ENCODE measurements around the gene CNGA3.

CNGA3 gene

DNA sequence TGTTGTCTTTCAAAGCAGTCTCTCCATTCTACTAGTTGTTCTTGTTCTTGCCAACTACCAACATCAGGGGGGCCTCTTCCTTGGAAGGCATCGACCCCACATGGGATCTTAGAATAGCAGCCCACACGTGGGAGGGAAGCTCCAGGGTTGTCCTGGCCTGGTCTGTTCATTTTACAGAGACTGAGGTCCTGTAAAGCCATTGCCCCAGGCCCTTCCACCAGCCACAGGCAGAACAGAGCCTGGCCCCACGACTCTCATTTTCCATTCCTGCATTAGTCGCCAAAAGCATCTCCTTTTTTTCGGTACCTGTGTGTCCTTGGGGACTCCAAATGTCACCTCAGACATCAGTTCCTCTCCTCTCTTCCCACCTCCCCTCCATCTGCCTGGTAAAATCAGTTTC, 28.0 kb downstream of the CNGA3 start:
- H3K9me3 ChIP-seq (ENCODE audit: severe bottlenecking) = no peaks in the 10 kb centered on the region
- peaks cover 7% of the 10 kb centered on the region for H3K36me3 ChIP-seq
- no peaks in the 10 kb centered on the region for H3K27me3 ChIP-seq (ENCODE audit: insufficient read depth, low read depth, severe bottlenecking)
- H3K4me3 ChIP-seq (ENCODE audit: low read depth, low read length) = no peak overlapping the region
- no peak for TF ChIP-seq CTCF (IDR thresholded peaks at IDR 0.05; ENCODE audit: low read depth, low read length)
- DNase-seq = no peak
- H3K27ac ChIP-seq = no peak overlapping the region

DNA sequence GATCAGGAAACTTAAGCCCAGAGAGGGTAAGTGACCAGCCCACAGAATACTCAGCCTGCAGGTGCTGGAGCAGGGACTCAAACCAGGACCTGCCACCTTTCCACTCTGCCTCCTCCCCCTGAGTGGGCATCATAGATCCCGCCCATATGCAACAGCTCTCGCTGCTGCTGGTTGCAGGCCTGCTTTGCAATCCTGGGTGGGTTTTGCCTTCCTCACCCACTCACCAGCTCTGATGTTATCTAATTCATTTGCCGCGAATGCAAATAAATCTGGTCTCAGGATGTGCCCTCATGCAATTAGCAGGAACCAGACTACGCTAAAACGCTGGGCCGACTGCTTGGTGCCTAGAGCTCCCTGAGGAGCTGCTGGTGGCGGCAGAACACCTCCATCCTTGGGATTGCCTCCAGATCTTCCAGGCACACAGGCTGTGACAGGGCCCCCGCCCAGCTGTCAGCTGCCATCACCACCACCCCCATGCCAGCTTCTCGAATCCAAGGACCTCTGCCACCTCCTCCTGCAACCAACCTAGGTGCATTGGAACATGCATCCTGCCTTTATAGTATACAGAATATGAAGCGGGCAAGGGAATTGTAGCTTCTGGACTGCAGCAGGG, 28.8 kb downstream of the CNGA3 start:
- Histone ChIP-seq H3K4me3 (ENCODE audit: low read depth, low read length) (no peak overlapping the region), H3K27ac (no peak overlapping the region), H3K36me3 (peaks cover 7% of the 10 kb centered on the region), H3K27me3 (ENCODE audit: insufficient read depth, low read depth, severe bottlenecking) (no peaks in the 10 kb centered on the region), H3K9me3 (ENCODE audit: severe bottlenecking) (no peaks in the 10 kb centered on the region)
- DNase-seq = no peak
- no peak for TF ChIP-seq CTCF (IDR thresholded peaks at IDR 0.05; ENCODE audit: low read depth, low read length)

DNA sequence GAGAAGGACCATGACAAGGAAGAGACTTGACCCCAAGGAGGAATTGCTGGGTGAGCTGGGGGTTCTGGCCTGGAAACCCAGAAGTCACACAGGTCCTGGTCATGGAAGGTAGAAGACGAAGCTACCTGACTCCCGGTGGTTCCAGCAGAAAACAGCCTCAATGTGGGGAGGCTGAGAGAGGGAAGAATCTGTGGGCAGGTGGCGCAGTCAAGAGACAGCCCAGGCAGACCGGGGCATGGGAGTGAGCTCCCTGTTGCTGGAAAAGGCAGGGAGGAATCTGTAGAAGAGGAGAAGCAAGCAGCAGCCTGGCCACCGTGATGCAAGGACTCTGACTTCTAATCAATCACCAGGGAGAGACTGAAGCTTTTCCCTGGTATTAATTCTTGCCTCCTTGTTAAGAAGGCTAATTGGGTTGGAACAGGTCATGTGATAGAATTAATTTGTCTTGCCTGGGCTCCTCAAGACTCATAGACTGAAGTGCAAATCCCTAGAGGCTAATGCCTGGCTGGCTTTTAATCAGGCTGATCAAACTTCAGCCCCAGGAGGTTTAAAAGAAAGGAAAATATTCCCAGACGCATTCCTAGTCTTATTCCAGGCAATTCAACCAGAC, 30.1 kb downstream of the CNGA3 start:
- Histone ChIP-seq H3K4me3 (ENCODE audit: low read depth, low read length) (no peak overlapping the region; the same call in 1 of the 2 replicates), H3K9me3 (ENCODE audit: severe bottlenecking) (no peaks in the 10 kb centered on the region), H3K27ac (peak overlapping the region; percentile 72), H3K36me3 (no peaks in the 10 kb centered on the region; the same call in none of the 2 replicates), H3K27me3 (ENCODE audit: insufficient read depth, low read depth, severe bottlenecking) (no peaks in the 10 kb centered on the region)
- TF ChIP-seq CTCF (IDR thresholded peaks at IDR 0.05; ENCODE audit: low read depth, low read length) = no peak
- peak; percentile 61 for DNase-seq

- peak overlapping the region; percentile 52 for H3K27ac ChIP-seq
- no peak for TF ChIP-seq CTCF (IDR thresholded peaks at IDR 0.05; ENCODE audit: low read depth, low read length)
- no peaks in the 10 kb centered on the region for H3K27me3 ChIP-seq (ENCODE audit: insufficient read depth, low read depth, severe bottlenecking)
- H3K36me3 ChIP-seq = no peaks in the 10 kb centered on the region; the same call in none of the 2 replicates
- DNase-seq = no peak
- H3K9me3 ChIP-seq (ENCODE audit: severe bottlenecking) = no peaks in the 10 kb centered on the region
- H3K4me3 ChIP-seq (ENCODE audit: low read depth, low read length) = no peak overlapping the region
These were observed 30.7 kb downstream of the CNGA3 start for GRCh38 chr2:98376996-98377395.

DNA sequence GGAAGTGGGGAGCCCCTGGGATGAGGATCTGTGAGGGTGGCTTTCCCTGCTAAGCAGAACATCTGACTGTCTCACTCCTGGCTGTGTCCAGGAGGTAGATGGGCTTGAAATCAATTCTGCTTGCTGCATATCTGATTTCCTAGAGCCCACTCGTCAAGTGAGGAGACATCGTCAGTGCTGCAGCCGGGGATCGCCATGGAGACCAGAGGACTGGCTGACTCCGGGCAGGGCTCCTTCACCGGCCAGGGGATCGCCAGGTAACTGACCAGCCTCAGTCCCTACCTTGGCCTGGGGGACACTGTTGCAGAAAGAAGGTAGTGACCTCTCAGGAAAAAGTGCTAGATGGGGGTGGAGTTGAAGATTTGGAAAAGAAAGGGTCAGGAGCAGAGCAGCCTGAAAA, 31.3 kb downstream of the CNGA3 start:
- Histone ChIP-seq H3K36me3 (no peaks in the 10 kb centered on the region; the same call in none of the 2 replicates), H3K27me3 (ENCODE audit: insufficient read depth, low read depth, severe bottlenecking) (no peaks in the 10 kb centered on the region), H3K9me3 (ENCODE audit: severe bottlenecking) (no peaks in the 10 kb centered on the region), H3K4me3 (ENCODE audit: low read depth, low read length) (no peak overlapping the region), H3K27ac (peak overlapping the region; percentile 52; the same call in 1 of the 2 replicates)
- no peak for DNase-seq
- no peak for TF ChIP-seq CTCF (IDR thresholded peaks at IDR 0.05; ENCODE audit: low read depth, low read length)

Data from WERI-Rb-1 (cell line).